H1 (cell line): ENCODE results near the gene SYNGR3. TPM values are rescaled to one million over a fixed set of nuclear protein-coding genes. Genes with fewer than 3 reads are reported as not detected.

Experiments
- CTCF ChIA-PET: fragments of 300-600 bp; sonication (Branson Sonifier 250); formaldehyde crosslinking; loops from one replicate; lab custom pipeline; 2021; ENCODE audit not compliant: partially characterized antibody; lab: Charles Lee
- POLR2A ChIA-PET: fragments of 300-600 bp; sonication (Branson Sonifier 250); formaldehyde crosslinking; loops from one replicate; lab custom pipeline; 2021; ENCODE audit warnings: inconsistent platforms; ENCODE audit not compliant: partially characterized antibody; lab: Charles Lee
- DNase-seq, 2 experiments: peaks; one replicate each; pipeline versions ENCODE4 v3.0.0 to v3.0.0-alpha.2; 2010 to 2022; ENCODE audit warnings: low spot score in 2 of 2, low read depth in 1 of 2, mixed read lengths in 1 of 2
- FAIRE-seq: peaks from 2 replicates; lab custom pipeline; 2011; peaks lifted over from hg19 to GRCh38; lab: Jason Lieb, UNC
- H2AFZ ChIP-seq: 2 replicates; pipeline ENCODE4 v1.8.1; 2012; ENCODE audit warnings: low read length, inconsistent platforms
- H2AK5ac ChIP-seq: 2 replicates; pipeline ENCODE4 v1.6.1; 2013; ENCODE audit warnings: low read depth, low read length
- H2BK120ac ChIP-seq: replicated peaks from 2 replicates; pipeline ENCODE3; 2013; ENCODE audit warnings: low read depth, low read length, inconsistent platforms
- H2BK12ac ChIP-seq: 2 replicates; pipeline ENCODE4 v1.6.1; 2013; ENCODE audit warnings: low read depth, low read length
- H2BK15ac ChIP-seq: 2 replicates; pipeline ENCODE4 v1.6.1; 2013; ENCODE audit warnings: low read length
- H2BK20ac ChIP-seq: 2 replicates; pipeline ENCODE4 v1.6.1; 2013; ENCODE audit warnings: low read length
- H2BK5ac ChIP-seq: 2 replicates; pipeline ENCODE4 v1.6.1; 2013; ENCODE audit warnings: low read depth, low read length
- H3K14ac ChIP-seq: 2 replicates; pipeline ENCODE4 v1.6.1; 2013; ENCODE audit warnings: inconsistent platforms; ENCODE audit not compliant: insufficient read length
- H3K18ac ChIP-seq: 2 replicates; pipeline ENCODE4 v1.6.1; 2013; ENCODE audit warnings: low read length; ENCODE audit errors: extremely low read depth
- H3K23ac ChIP-seq: 2 replicates; pipeline ENCODE4 v1.6.1; 2013; ENCODE audit warnings: inconsistent platforms; ENCODE audit not compliant: insufficient read length
- H3K23me2 ChIP-seq: 2 replicates; pipeline ENCODE4 v1.6.1; 2013; ENCODE audit warnings: low read depth, low read length
- H3K27ac ChIP-seq: 2 replicates; pipeline ENCODE4 v1.6.1; 2011; ENCODE audit warnings: low read depth, low read length, inconsistent platforms
- H3K27me3 ChIP-seq, 4 experiments: replicated peaks in 1 of 4; 1 replicate in 1 of 4; 2 replicates in 3 of 4; pipeline versions ENCODE4 v1.6.1 to v1.8.1; 2011 to 2013; ENCODE audit warnings: low read length in 3 of 4, mild to moderate bottlenecking in 3 of 4, inconsistent platforms in 2 of 4, mixed read lengths in 2 of 4, moderate library complexity in 1 of 4; ENCODE audit not compliant: control insufficient read depth in 3 of 4, insufficient read depth in 3 of 4; ENCODE audit errors: extremely low read depth in 1 of 4
- H3K36me3 ChIP-seq, 4 experiments: 2 replicates each; pipeline versions ENCODE4 v1.6.1 to v1.8.1; 2011 to 2013; ENCODE audit warnings: mild to moderate bottlenecking in 4 of 4, low read length in 3 of 4, moderate library complexity in 2 of 4, control low read depth in 1 of 4, inconsistent platforms in 1 of 4; ENCODE audit not compliant: insufficient read depth in 4 of 4, control insufficient read depth in 2 of 4
- H3K4ac ChIP-seq: replicated peaks from 2 replicates; pipeline ENCODE3; 2013; ENCODE audit warnings: low read length, low read depth, mixed read lengths, inconsistent platforms; ENCODE audit not compliant: insufficient read length
- H3K4me1 ChIP-seq, 4 experiments: replicated peaks in 1 of 4; 1 replicate in 1 of 4; 2 replicates in 3 of 4; pipeline versions ENCODE4 v1.6.1 to v1.8.1; 2011 to 2013; ENCODE audit warnings: low read length in 3 of 4, inconsistent platforms in 2 of 4, mixed read lengths in 1 of 4; ENCODE audit not compliant: insufficient read depth in 4 of 4, control insufficient read depth in 3 of 4
- H3K4me2 ChIP-seq, 2 experiments: 2 replicates each; pipeline versions ENCODE4 v1.6.1 to v1.8.1; 2011 to 2013; ENCODE audit warnings: low read depth in 2 of 2, low read length in 2 of 2, control low read depth in 1 of 2, inconsistent platforms in 1 of 2, mild to moderate bottlenecking in 1 of 2; ENCODE audit not compliant: insufficient read depth in 1 of 2
- H3K4me3 ChIP-seq, 4 experiments: fragments of 200-600, 300-600 bp in 1 of 4; sonication (generic), shearing (Covaris generic), sonication (Bioruptor Twin) in 1 of 4; 2 replicates each; pipeline versions ENCODE4 v1.5.1 to v1.8.1; 2011 to 2016; ENCODE audit warnings: low read length in 4 of 4, low read depth in 3 of 4, control low read depth in 2 of 4, inconsistent platforms in 2 of 4, mild to moderate bottlenecking in 2 of 4, mixed read lengths in 1 of 4, moderate library complexity in 1 of 4; ENCODE audit not compliant: insufficient read depth in 2 of 4; ENCODE audit errors: extremely low read depth in 1 of 4
- H3K56ac ChIP-seq: replicated peaks from 2 replicates; pipeline ENCODE3; 2013; ENCODE audit warnings: low read depth, mild to moderate bottlenecking, mixed read lengths, low read length, inconsistent platforms; ENCODE audit not compliant: insufficient read length
- H3K79me1 ChIP-seq: 2 replicates; pipeline ENCODE4 v1.6.1; 2013; ENCODE audit warnings: low read depth, low read length, control low read depth
- H3K79me2 ChIP-seq, 2 experiments: 2 replicates each; pipeline versions ENCODE4 v1.6.1 to v1.8.1; 2012 to 2013; ENCODE audit warnings: low read length in 2 of 2, mild to moderate bottlenecking in 2 of 2, inconsistent platforms in 1 of 2; ENCODE audit not compliant: insufficient read depth in 2 of 2, control insufficient read depth in 1 of 2
- H3K9ac ChIP-seq, 4 experiments: replicated peaks in 1 of 4; 1 replicate in 1 of 4; 2 replicates in 3 of 4; pipeline versions ENCODE4 v1.6.1 to v1.8.1; 2011 to 2013; ENCODE audit warnings: low read depth in 3 of 4, low read length in 3 of 4, control low read depth in 2 of 4, mild to moderate bottlenecking in 2 of 4, moderate library complexity in 2 of 4, inconsistent platforms in 1 of 4; ENCODE audit errors: extremely low read depth in 1 of 4
- H3K9me3 ChIP-seq, 2 experiments: 2 replicates each; pipeline versions ENCODE4 v1.6.1 to v1.8.1; 2012 to 2013; ENCODE audit warnings: mild to moderate bottlenecking in 2 of 2, moderate library complexity in 2 of 2, control low read depth in 1 of 2, inconsistent platforms in 1 of 2, low read depth in 1 of 2, low read length in 1 of 2, mixed read lengths in 1 of 2; ENCODE audit not compliant: insufficient read depth in 2 of 2
- H4K20me1 ChIP-seq, 2 experiments: replicated peaks in 1 of 2; 2 replicates each; pipeline versions ENCODE3 to v1.8.1; 2011 to 2013; ENCODE audit warnings: inconsistent platforms in 2 of 2, low read length in 2 of 2, mild to moderate bottlenecking in 1 of 2; ENCODE audit not compliant: insufficient read depth in 2 of 2, control insufficient read depth in 1 of 2
- H4K5ac ChIP-seq: 2 replicates; pipeline ENCODE4 v1.6.1; 2013; ENCODE audit warnings: low read length, low read depth, mixed read lengths, inconsistent platforms; ENCODE audit not compliant: insufficient read length
- H4K8ac ChIP-seq: 2 replicates; pipeline ENCODE4 v1.8.0; 2013; ENCODE audit warnings: mild to moderate bottlenecking, moderate library complexity, low read length, inconsistent platforms; ENCODE audit not compliant: insufficient read depth; ENCODE audit errors: extremely low read depth
- H4K91ac ChIP-seq: replicated peaks from 2 replicates; pipeline ENCODE3; 2013; ENCODE audit warnings: low read length, mixed read lengths, inconsistent platforms; ENCODE audit not compliant: insufficient read length
- CBX8 ChIP-seq: fragments of 300-800, 300-1000 bp; sonication (generic); IDR thresholded peaks from 2 replicates; pipeline ENCODE4 v1.7.1; 2016; ENCODE audit warnings: low read depth, low read length, borderline replicate concordance
- EZH2 ChIP-seq: fragments of 200-600 bp; sonication (generic); IDR thresholded peaks from 2 replicates; pipeline ENCODE4 v1.7.1; 2012; ENCODE audit warnings: low read depth, mild to moderate bottlenecking, moderate library complexity, low read length, inconsistent platforms; ENCODE audit not compliant: severe bottlenecking
- HDAC6 ChIP-seq: IDR thresholded peaks from one replicate; pipeline ENCODE4 v1.7.1; 2012; ENCODE audit warnings: low read depth, mild to moderate bottlenecking, inconsistent platforms, low read length, moderate library complexity
- JUN ChIP-seq: IDR thresholded peaks from 2 replicates; pipeline ENCODE4 v1.6.1; 2011; ENCODE audit warnings: low read depth, mild to moderate bottlenecking, improper control_type of control experiment, low read length
- JUND ChIP-seq: IDR thresholded peaks from 2 replicates; pipeline ENCODE4 v1.6.1; 2011; ENCODE audit warnings: mild to moderate bottlenecking, improper control_type of control experiment, low read length
- KDM4A ChIP-seq: IDR thresholded peaks from one replicate; pipeline ENCODE4 v1.7.1; 2012; ENCODE audit warnings: low read depth, mild to moderate bottlenecking, moderate library complexity, low read length, inconsistent platforms; ENCODE audit not compliant: severe bottlenecking
- POLR2A ChIP-seq, 2 experiments: IDR thresholded peaks; 1 replicate in 1 of 2; 2 replicates in 1 of 2; pipeline ENCODE4 v1.6.1; 2011; ENCODE audit warnings: low read depth in 2 of 2, low read length in 2 of 2, mild to moderate bottlenecking in 2 of 2; ENCODE audit errors: control extremely low read depth in 1 of 2
- SIN3A ChIP-seq, 2 experiments: IDR thresholded peaks in 1 of 2; conservative IDR thresholded peaks in 1 of 2; 2 replicates each; pipeline ENCODE4 v1.6.1; 2011 to 2012; ENCODE audit warnings: low read length in 2 of 2, improper control_type of control experiment in 1 of 2, low read depth in 1 of 2, mild to moderate bottlenecking in 1 of 2
- SIRT6 ChIP-seq: IDR thresholded peaks from one replicate; pipeline ENCODE4 v1.7.1; 2012; ENCODE audit warnings: low read length, inconsistent platforms
- SIX5 ChIP-seq: IDR thresholded peaks from 2 replicates; pipeline ENCODE4 v1.6.1; 2011; ENCODE audit warnings: mild to moderate bottlenecking, low read depth, low read length
- SP2 ChIP-seq: IDR thresholded peaks from 2 replicates; pipeline ENCODE4 v1.6.1; 2012; ENCODE audit warnings: mild to moderate bottlenecking, low read length, inconsistent platforms
- SUZ12 ChIP-seq: fragments of 200-600 bp; sonication (generic); IDR thresholded peaks from 2 replicates; pipeline ENCODE4 v1.6.1; 2012; ENCODE audit warnings: mild to moderate bottlenecking, inconsistent platforms, low read length, moderate library complexity, mixed read lengths
- WGBS, 2 experiments: shearing (Covaris generic) in 1 of 2; methylation state at CpG; one replicate each; pipeline versions ENCODE4 v1.1.6 to v1.1.7; 2013 to 2015; ENCODE audit warnings: low lambda C conversion rate in 2 of 2, mixed read lengths in 2 of 2, inconsistent platforms in 1 of 2, low coverage in 1 of 2, missing lambda C conversion rate in 1 of 2; ENCODE audit not compliant: insufficient replicate concordance in 2 of 2, insufficient coverage in 1 of 2, insufficient read length in 1 of 2; ENCODE audit errors: extremely low coverage in 1 of 2, missing lambda C conversion rate in 1 of 2; 5-methylcytosine and 5-hydroxymethylcytosine counted together
- polyA plus RNA-seq, 7 experiments: library from polyadenylated mRNA; depleted of rRNA in 3 of 7; stranded (reverse) in 5 of 7; unstranded in 2 of 7; fragments of >200 nt in 5 of 7; fragments of 200-250 nt in 2 of 7; gene quantifications; 1 replicate in 5 of 7; 2 replicates in 1 of 7; 4 replicates in 1 of 7; pipeline versions ENCODE4 v1.2.1 to v1.2.3, GENCODE V29; 2011 to 2013; ENCODE audit warnings: missing spikeins in 2 of 7, mixed read lengths in 2 of 7
- total RNA-seq: library from RNA; stranded (reverse); fragmentation: NEBNext Ultra II Directional; extraction: Animal tissue kit (Norgen Biotek cat#: 25700); gene quantifications from 2 replicates; pipeline ENCODE4 v1.2.1, GENCODE V29; 2021

Gene SYNGR3
- total and polyA plus RNA-seq, 2 of the 8 experiments (the other 6 are each of a cell fraction or from before 2014, with no cell fraction given), result 36.2 to 49.9 TPM

DNA sequence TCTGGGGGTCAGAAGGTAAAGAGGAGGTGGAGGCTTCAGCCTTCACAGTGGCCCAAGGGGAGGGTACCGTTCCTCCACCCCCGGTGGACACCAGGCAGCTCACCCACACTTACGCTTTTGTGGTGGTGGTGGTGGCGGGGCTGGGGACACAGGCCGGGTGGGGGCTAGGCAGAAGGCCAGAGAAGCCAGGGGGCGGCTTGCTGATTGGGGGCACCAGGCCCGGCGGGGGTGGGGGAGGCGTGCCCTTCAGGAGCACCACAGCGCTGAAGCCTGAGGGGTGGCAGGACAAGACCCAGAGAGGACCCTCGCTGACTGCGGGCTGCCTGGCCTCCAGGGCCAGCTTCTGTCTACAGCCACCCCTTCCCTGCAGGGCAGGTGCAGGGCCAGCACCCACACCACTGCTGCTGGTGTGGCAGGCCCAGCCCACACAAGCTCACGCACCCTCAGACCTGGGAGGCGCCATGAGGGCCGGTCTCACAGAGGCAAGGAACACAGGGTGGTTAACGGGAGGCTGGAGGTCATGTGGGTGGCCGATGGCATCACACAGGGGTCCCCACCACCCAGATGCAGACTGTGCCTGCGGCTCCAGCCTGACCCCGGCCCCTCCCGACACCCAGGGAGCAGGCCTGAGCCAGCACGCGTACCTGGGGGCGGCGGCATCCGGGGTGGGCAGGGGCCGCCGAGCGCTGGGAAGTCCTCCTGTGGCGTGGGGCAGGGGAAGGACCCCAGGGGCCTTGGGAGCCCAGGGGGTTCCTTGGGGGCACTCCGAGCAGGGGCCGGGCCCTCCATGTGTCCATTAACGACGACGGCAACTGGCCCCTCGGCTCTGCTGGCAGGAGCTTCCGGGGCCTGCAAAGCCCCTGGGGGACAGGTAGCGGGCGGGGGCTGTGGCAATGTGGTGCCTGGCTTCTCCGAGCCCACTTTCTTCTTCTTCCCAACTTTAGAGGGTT is 9.4 kb downstream of the SYNGR3 start:
- H4K20me1 ChIP-seq, result peaks cover 12 to 32% of the 10 kb centered on the region in 2 experiments
- no peak overlapping the region for H3K23ac ChIP-seq
- ChIA-PET CTCF (interaction anchor here (1.1 to 2.8 kb wide), 3 partner anchors 14 to 141 kb away, joined by 3 to 8 read pairs (median 6); no protein-coding TSS in a partner anchor), POLR2A (interaction anchor here (2.1 to 28.2 kb wide), 4 partner anchors 20 to 156 kb away, joined by 5 to 736 read pairs (median 8); partner anchors contain the start of genes NDUFB10, RNF151, RPS2 and TBL3)
- no peak overlapping the region for H3K18ac ChIP-seq
- no peak overlapping the region for H4K5ac ChIP-seq
- no peak overlapping the region; the same call in 1 of the 2 replicates for H2BK5ac ChIP-seq
- FAIRE-seq (no peak), DNase-seq (no peak)
- WGBS, 2 experiments, result 94% methylated on average over 22 of the region's 39 CpGs; no CpG with 5 or more reads in 1 of the 2 experiments
- no peaks in the 10 kb centered on the region for H3K27me3 ChIP-seq
- H3K4ac ChIP-seq, result no peak overlapping the region
- no peak overlapping the region for H2BK12ac ChIP-seq
- no peaks in the 10 kb centered on the region for H3K23me2 ChIP-seq
- peaks cover 0 to 4% (median 1%) of the 10 kb centered on the region in 4 experiments; a peak in 5 of 7 replicates for H3K4me1 ChIP-seq
- H3K4me3 ChIP-seq, result no peak overlapping the region
- no peak overlapping the region for H3K56ac ChIP-seq
- peaks cover 24 to 52% (median 42%) of the 10 kb centered on the region in 4 experiments for H3K36me3 ChIP-seq
- no peak overlapping the region for H3K4me2 ChIP-seq
- no peaks in the 10 kb centered on the region for H3K9me3 ChIP-seq
- H3K79me1 ChIP-seq, result no peaks in the 10 kb centered on the region
- no peak overlapping the region for H3K9ac ChIP-seq
- no peak overlapping the region for H4K91ac ChIP-seq
- no peak overlapping the region for H2BK120ac ChIP-seq
- no peak overlapping the region for H3K14ac ChIP-seq
- no peak overlapping the region for H2AK5ac ChIP-seq
- H2AFZ ChIP-seq, result no peak overlapping the region
- no peak overlapping the region for H2BK15ac ChIP-seq
- no peak overlapping the region for H2BK20ac ChIP-seq
- H3K27ac ChIP-seq, result no peak overlapping the region
- peaks cover 0 to 8% of the 10 kb centered on the region in 2 experiments; a peak in 1 of 4 replicates for H3K79me2 ChIP-seq
- no peak overlapping the region for H4K8ac ChIP-seq
- TF ChIP-seq SIN3A (conservative IDR thresholded peaks at IDR 0.05 in 1 of 2, IDR thresholded peaks at IDR 0.05 in 1 of 2; ENCODE audit: low read depth in 1 of 2, low read length in 2 of 2) (no peak), KDM4A (no peak), EZH2 (no peak), CBX8 (no peak), POLR2A (IDR thresholded peaks at IDR 0.05; ENCODE audit: control extremely low read depth in 1 of 2, low read depth in 2 of 2, low read length in 2 of 2) (no peak), SIX5 (no peak), HDAC6 (no peak), SUZ12 (no peak), SP2 (no peak), JUN (no peak), SIRT6 (no peak), JUND (no peak)
